Stimulated activated CD4-positive, alpha-beta T cell treated with anti-CD3 and anti-CD28 coated beads, Interleukin-4, amount 100 ng/mL, for 4 hours (primary cell): ENCODE data around the gene SPATS2L.

Source experiments
- DNase-seq, 2 experiments: peaks; one replicate each; pipeline ENCODE4 v3.0.0-alpha.2; 2020

SPATS2L gene

GRCh38 chr2:200306196-200306930 is at the start of gene SPATS2L:
Gene SPATS2L (plus strand): TSS chr2:200306693. CDS start chr2:200389245, 82,552 bp downstream.
- DNase-seq, result peak; percentile 61 to 63

GRCh38 chr2:200257570-200257969 is 48.9 kb upstream of the SPATS2L start:
- DNase-seq, result no peak

- no peak for DNase-seq
Observed at GRCh38 chr2:200258081-200258480, 48.4 kb upstream of the SPATS2L start.

- DNase-seq, result no peak
Observed at GRCh38 chr2:200258881-200259576, 47.5 kb upstream of the SPATS2L start.

GRCh38 chr2:200259577-200259957 is 46.9 kb upstream of the SPATS2L start:
- DNase-seq, result no peak

GRCh38 chr2:200262047-200262446 is 44.4 kb upstream of the SPATS2L start:
- DNase-seq, result no peak

GRCh38 chr2:200263279-200263678 is 43.2 kb upstream of the SPATS2L start:
- no peak for DNase-seq

GRCh38 chr2:200264631-200265030 is 41.9 kb upstream of the SPATS2L start:
- DNase-seq, result no peak

- DNase-seq, result no peak
Observed at GRCh38 chr2:200266406-200266805, 40.1 kb upstream of the SPATS2L start.

GRCh38 chr2:200267350-200267749 is 39.1 kb upstream of the SPATS2L start:
- DNase-seq, result no peak

GRCh38 chr2:200270732-200271131 is 35.8 kb upstream of the SPATS2L start:
- no peak for DNase-seq

- DNase-seq, result no peak
Observed at GRCh38 chr2:200272320-200272719, 34.2 kb upstream of the SPATS2L start.

- no peak for DNase-seq
Observed at GRCh38 chr2:200274116-200275075, 32.1 kb upstream of the SPATS2L start.

GRCh38 chr2:200275295-200276013 is 31.0 kb upstream of the SPATS2L start:
- DNase-seq, result no peak

GRCh38 chr2:200276472-200276871 is 30.0 kb upstream of the SPATS2L start:
- no peak for DNase-seq

- DNase-seq, result no peak
Observed at GRCh38 chr2:200278694-200279316, 27.7 kb upstream of the SPATS2L start.

- no peak for DNase-seq
Observed at GRCh38 chr2:200279857-200280256, 26.6 kb upstream of the SPATS2L start.

- no peak for DNase-seq
Observed at GRCh38 chr2:200286578-200286977, 19.9 kb upstream of the SPATS2L start.

GRCh38 chr2:200288670-200289429 is 17.6 kb upstream of the SPATS2L start:
- DNase-seq, result no peak

GRCh38 chr2:200296118-200296517 is 10.4 kb upstream of the SPATS2L start:
- DNase-seq, result no peak

GRCh38 chr2:200297100-200297499 is 9.4 kb upstream of the SPATS2L start:
- DNase-seq, result no peak
